Measurements from ENCODE around the gene HLA-DOA. TPM values are rescaled to one million over a fixed set of nuclear protein-coding genes. Genes with fewer than 3 reads are reported as not detected.

Gene HLA-DOA
- total and polyA plus RNA-seq, 3 experiments from 2014 or later: 6.7 to 12.0 (median 6.9) TPM

DNA sequence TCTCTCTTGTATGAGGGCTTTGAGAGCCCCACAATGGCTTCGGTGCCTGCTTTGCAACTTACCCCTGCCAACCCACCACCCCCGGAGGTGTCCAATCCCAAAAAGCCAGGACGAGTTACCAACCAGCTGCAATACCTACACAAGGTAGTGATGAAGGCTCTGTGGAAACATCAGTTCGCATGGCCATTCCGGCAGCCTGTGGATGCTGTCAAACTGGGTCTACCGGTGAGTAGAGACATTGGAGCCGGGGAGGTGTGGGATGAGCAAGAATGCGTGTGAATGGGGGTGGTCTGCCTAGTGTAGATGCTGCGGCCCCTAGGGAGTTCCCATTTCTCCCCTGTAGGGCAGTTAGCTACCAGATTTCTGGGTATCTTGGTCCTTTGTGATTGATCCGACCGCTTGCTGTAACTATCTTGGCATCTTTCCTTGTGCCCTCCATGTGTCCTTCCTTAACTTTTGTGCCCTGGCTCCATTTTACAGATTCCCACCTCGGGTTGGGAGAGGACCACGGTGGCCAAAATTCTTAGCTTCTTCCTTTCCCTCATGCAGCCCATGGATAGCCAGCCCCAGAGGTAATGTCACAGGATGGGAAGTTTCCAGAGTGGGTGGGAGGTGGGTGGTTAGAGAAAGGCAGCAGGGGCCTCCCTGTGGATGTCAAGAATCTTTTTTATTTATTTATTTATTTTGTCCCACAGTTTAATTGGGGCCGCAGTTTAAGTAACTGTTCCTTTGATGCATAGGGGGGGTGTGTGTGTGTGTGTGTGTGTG, 34.7 kb downstream of the HLA-DOA start:
- Histone ChIP-seq H3K4me3 (ENCODE audit: low read length) (peak overlapping the region; percentile 77), H3K4me1 (ENCODE audit: insufficient read depth, low read length) (peaks cover 43% of the 10 kb centered on the region), H3K27me3 (ENCODE audit: insufficient read depth, low read length, poor library complexity, severe bottlenecking) (no peaks in the 10 kb centered on the region), H3K27ac (ENCODE audit: low read depth, low read length) (peak overlapping the region; percentile 84), H3K9me3 (ENCODE audit: low read length) (no peaks in the 10 kb centered on the region), H3K36me3 (ENCODE audit: insufficient read depth, low read length) (peaks cover 59% of the 10 kb centered on the region)
- ChIA-PET CTCF (interaction anchor here (1.2 to 16.7 kb wide), 11 partner anchors 11 to 297 kb away, joined by 3 to 270 read pairs (median 6); partner anchors contain the start of genes HLA-DMA, RPS18, TAP1 and TAP2), POLR2A (interaction anchor here (0.7 to 8.8 kb wide), 12 partner anchors 10 to 136 kb away, joined by 3 to 164 read pairs (median 6); partner anchors contain the start of genes HLA-DMA, HLA-DMB, HLA-DPB1 and PSMB8)
- peaks cover 47 to 58% (median 58%) of the 10 kb centered on the region in 3 donors for H3K4me1 Mint-ChIP-seq
- H3K9me3 Mint-ChIP-seq: peaks cover 0 to 3% (median 0%) of the 10 kb centered on the region in 5 donors
- H3K4me3 Mint-ChIP-seq: peak overlapping the region; percentile 96 to 100 (median 97)
- peaks cover 32 to 97% (median 32%) of the 10 kb centered on the region in 3 donors for H3K36me3 Mint-ChIP-seq
- no peak for DNase-seq
- peak overlapping the region; percentile 85 to 100 (median 99) for H3K27ac Mint-ChIP-seq
- peaks cover 0 to 16% of the 10 kb centered on the region in 2 donors for H3K27me3 Mint-ChIP-seq

DNA sequence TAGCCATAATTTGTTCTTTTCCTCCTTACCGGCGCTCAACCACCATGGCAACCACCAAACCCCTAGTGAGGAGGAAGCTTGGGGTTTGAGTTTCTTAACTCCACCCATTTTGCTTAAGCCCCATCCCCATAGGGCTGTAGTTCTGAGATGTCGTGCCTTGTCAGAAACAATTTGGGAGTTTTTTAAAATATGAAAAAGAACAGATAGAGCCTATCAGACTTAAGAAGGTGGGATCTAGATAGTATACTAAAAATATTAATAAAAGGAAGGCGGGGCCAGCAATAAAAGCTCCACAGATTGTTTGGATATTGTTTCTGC, 35.4 kb downstream of the HLA-DOA start:
- Mint-ChIP-seq H3K4me3 (peak overlapping the region; percentile 96 to 100 (median 97)), H3K27me3 (peaks cover 0 to 19% of the 10 kb centered on the region in 2 donors), H3K4me1 (peaks cover 45 to 55% (median 52%) of the 10 kb centered on the region in 3 donors), H3K36me3 (peaks cover 32 to 92% (median 32%) of the 10 kb centered on the region in 3 donors), H3K27ac (peak overlapping the region; percentile 96 to 100 (median 99)), H3K9me3 (peaks cover 0 to 3% (median 0%) of the 10 kb centered on the region in 5 donors)
- H3K27me3 ChIP-seq (ENCODE audit: insufficient read depth, low read length, poor library complexity, severe bottlenecking): no peaks in the 10 kb centered on the region
- peak in 4 of 5 donors; percentile 27 to 66 (median 58) for DNase-seq
- ChIA-PET POLR2A (interaction anchor here (0.9 to 8.8 kb wide), 10 partner anchors 11 to 135 kb away, joined by 3 to 164 read pairs (median 30); partner anchors contain the start of genes HLA-DMA, HLA-DPB1, PSMB8 and PSMB9), CTCF (interaction anchor here (1.2 to 16.7 kb wide), 11 partner anchors 10 to 298 kb away, joined by 3 to 270 read pairs (median 6); partner anchors contain the start of genes HLA-DMA, RPS18, TAP1 and TAP2)
- peaks cover 51% of the 10 kb centered on the region for H3K36me3 ChIP-seq (ENCODE audit: insufficient read depth, low read length)
- H3K27ac ChIP-seq (ENCODE audit: low read depth, low read length): peak overlapping the region; percentile 84
- H3K4me3 ChIP-seq (ENCODE audit: low read length): peak overlapping the region; percentile 77
- H3K4me1 ChIP-seq (ENCODE audit: insufficient read depth, low read length): peaks cover 43% of the 10 kb centered on the region
- no peaks in the 10 kb centered on the region for H3K9me3 ChIP-seq (ENCODE audit: low read length)

DNA sequence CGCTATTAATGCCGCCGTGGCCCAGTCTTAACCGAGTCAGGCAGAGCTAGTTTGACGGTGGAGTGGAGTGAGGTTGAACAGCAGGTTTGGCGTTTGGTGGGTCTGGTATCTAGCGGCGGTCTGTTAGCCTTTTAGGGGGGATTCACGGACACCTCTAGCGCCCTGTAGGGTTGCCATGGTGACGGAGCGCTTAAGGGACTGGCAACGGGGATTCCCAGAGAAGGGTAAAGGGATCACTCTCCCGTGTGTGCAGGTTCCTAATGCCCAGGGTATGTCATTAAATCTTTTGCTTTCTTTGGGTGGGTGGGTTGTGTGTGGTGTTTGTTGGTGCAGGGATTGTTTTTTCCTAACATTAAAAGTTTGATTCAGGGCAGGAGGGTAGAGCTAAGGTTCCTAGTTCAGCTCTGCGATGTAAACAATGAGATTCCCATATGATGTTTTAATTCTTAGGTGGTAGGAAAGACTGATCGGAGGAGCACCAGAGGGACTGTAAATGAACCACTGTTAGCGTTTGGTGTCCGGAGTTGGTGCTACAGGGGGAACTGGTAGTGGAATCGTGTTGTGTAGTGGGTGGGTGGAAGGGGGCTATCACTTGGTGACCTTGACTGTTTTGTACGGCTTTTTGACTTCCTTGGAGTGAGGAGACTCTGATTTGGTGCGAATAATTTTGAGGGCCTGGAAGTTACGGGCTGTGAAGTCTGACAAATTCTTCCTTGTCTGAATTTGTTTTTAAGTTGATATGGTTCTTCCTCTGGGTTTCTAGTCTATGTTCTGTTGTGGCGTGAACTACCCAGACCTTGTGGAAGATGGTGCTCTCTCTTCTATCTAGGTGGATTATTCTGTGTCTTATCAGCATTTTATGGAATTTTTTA, 36.0 kb downstream of the HLA-DOA start:
- Histone ChIP-seq H3K27ac (ENCODE audit: low read depth, low read length) (peak overlapping the region; percentile 84), H3K4me1 (ENCODE audit: insufficient read depth, low read length) (peaks cover 40% of the 10 kb centered on the region), H3K36me3 (ENCODE audit: insufficient read depth, low read length) (peaks cover 46% of the 10 kb centered on the region), H3K9me3 (ENCODE audit: low read length) (no peaks in the 10 kb centered on the region), H3K4me3 (ENCODE audit: low read length) (peak overlapping the region; percentile 77), H3K27me3 (ENCODE audit: insufficient read depth, low read length, poor library complexity, severe bottlenecking) (no peaks in the 10 kb centered on the region)
- peaks cover 0 to 3% (median 0%) of the 10 kb centered on the region in 5 donors for H3K9me3 Mint-ChIP-seq
- peak overlapping the region; percentile 96 to 100 (median 99) for H3K27ac Mint-ChIP-seq
- DNase-seq: peak in 4 of 5 donors; percentile 31 to 84 (median 65)
- H3K36me3 Mint-ChIP-seq: peaks cover 30 to 88% (median 32%) of the 10 kb centered on the region in 3 donors
- ChIA-PET POLR2A (interaction anchor here (0.5 to 8.8 kb wide), 22 partner anchors 8 to 845 kb away, joined by 3 to 164 read pairs (median 10); partner anchors contain the start of genes ATF6B, HLA-DMA, HLA-DMB and HLA-DPB1), CTCF (interaction anchor here (0.7 to 16.7 kb wide), 16 partner anchors 10 to 298 kb away, joined by 3 to 270 read pairs (median 6); partner anchors contain the start of genes HLA-DMA, HLA-DMB, RPS18 and TAP1)
- peaks cover 0 to 19% of the 10 kb centered on the region in 2 donors for H3K27me3 Mint-ChIP-seq
- H3K4me3 Mint-ChIP-seq: peak overlapping the region; percentile 96 to 100 (median 97)
- H3K4me1 Mint-ChIP-seq: peaks cover 43 to 55% (median 46%) of the 10 kb centered on the region in 3 donors

DNA sequence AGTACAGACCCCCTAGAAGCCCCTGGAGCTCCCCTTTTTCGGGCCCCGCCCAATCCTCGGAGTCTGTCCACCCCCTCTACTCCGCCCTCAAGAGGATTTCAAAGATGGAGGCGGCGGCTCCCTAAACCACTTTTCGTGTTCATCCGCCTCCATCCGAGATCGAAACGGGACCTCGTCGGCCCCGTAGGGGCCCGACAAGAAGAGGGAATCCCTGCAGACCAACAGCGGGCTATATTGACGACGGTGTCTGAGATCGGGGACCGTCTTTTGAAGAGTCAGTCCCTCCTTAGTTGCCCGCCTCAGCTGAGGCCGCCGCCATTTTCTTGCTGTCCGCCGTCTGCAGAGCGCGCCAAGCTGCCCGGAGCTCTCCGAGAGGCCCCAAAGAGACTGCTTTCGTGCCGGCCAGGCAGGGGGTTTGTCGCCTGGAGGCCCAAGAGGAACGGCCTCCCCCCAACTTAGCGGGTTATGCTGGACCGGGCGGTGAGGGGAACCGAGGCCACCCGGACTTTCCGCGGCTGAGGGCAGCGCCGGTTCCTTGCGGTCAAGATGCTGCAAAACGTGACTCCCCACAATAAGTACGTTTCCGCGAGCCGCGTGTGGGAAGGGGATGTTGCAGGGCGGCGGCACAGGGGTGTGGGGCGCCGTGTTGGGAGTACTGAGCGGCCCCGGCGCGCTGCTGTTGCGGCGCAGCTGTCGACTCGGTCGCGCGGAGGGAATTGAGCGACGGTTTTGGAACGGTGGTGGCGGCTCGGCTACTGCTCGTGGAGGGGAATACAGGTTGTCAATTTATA, 36.8 kb downstream of the HLA-DOA start:
- peak overlapping the region; percentile 96 to 100 (median 99) for H3K27ac Mint-ChIP-seq
- Histone ChIP-seq H3K27ac (ENCODE audit: low read depth, low read length) (peak overlapping the region; percentile 84), H3K27me3 (ENCODE audit: insufficient read depth, low read length, poor library complexity, severe bottlenecking) (no peaks in the 10 kb centered on the region), H3K4me1 (ENCODE audit: insufficient read depth, low read length) (peaks cover 34% of the 10 kb centered on the region), H3K36me3 (ENCODE audit: insufficient read depth, low read length) (peaks cover 37% of the 10 kb centered on the region), H3K9me3 (ENCODE audit: low read length) (no peaks in the 10 kb centered on the region), H3K4me3 (ENCODE audit: low read length) (peak overlapping the region; percentile 77)
- peaks cover 0 to 19% of the 10 kb centered on the region in 2 donors for H3K27me3 Mint-ChIP-seq
- peaks cover 25 to 85% (median 25%) of the 10 kb centered on the region in 3 donors for H3K36me3 Mint-ChIP-seq
- H3K4me3 Mint-ChIP-seq: peak overlapping the region; percentile 96 to 100 (median 97)
- peak in 4 of 5 donors; percentile 51 to 75 (median 70) for DNase-seq
- peaks cover 0 to 3% (median 0%) of the 10 kb centered on the region in 5 donors for H3K9me3 Mint-ChIP-seq
- H3K4me1 Mint-ChIP-seq: peaks cover 36 to 50% (median 41%) of the 10 kb centered on the region in 3 donors
- POLR2A ChIA-PET: interaction anchor here (0.6 to 8.8 kb wide), 38 partner anchors 9 to 1001 kb away, joined by 3 to 164 read pairs (median 5); partner anchors contain the start of genes ATF6B, B3GALT4, DXO and HLA-DMA
- CTCF ChIA-PET: interaction anchor here (0.7 to 16.7 kb wide), 18 partner anchors 8 to 276 kb away, joined by 3 to 270 read pairs (median 9); partner anchors contain the start of genes HLA-DMA, HLA-DMB, PSMB9 and TAP1

DNA sequence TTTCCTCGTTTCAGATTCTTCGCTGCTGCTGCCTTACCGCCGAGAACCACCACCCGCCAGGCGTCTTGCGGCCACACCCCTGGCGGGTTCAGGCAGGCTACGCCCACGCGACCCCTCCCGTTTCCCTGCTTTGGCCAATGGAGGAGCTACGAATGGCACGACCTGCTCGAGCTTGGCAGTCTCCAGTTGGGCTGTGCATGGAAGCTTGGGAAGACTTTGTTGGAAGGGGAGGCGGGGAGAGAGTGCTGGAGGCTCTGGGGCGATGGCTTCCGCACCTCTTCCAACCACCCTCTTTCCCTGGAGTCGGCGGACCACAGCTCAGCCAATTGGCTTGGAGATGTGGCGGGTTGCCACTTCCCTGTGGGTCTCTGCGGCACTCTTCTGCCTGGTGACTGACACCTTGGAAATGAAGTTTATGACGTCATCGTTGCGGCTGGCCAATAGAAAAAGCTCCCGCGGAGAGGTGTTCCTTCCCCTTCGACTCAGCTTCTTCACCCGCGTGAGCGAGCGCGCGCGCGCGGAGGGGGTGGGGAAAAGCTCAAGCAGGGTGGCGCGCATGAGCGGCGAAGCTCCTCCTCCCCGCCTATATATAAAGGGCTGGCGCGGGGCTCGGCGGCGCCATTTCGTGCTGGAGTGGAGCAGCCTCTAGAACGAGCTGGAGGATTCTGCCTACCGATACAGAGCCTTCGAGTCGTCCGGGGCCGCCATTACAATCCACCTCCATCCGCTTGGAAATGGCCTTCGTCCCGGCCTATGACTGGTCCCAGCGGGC, 37.6 kb downstream of the HLA-DOA start:
- H3K4me3 Mint-ChIP-seq: peak overlapping the region; percentile 96 to 100 (median 97)
- Histone ChIP-seq H3K4me1 (ENCODE audit: insufficient read depth, low read length) (peaks cover 33% of the 10 kb centered on the region), H3K4me3 (ENCODE audit: low read length) (peak overlapping the region; percentile 96), H3K27ac (ENCODE audit: low read depth, low read length) (peak overlapping the region; percentile 97), H3K27me3 (ENCODE audit: insufficient read depth, low read length, poor library complexity, severe bottlenecking) (no peaks in the 10 kb centered on the region), H3K9me3 (ENCODE audit: low read length) (no peaks in the 10 kb centered on the region), H3K36me3 (ENCODE audit: insufficient read depth, low read length) (peaks cover 29% of the 10 kb centered on the region)
- ChIA-PET CTCF (interaction anchor here (0.9 to 16.7 kb wide), 18 partner anchors 9 to 419 kb away, joined by 3 to 270 read pairs (median 9); partner anchors contain the start of genes HLA-DMA, HLA-DMB, PSMB9 and TAP1), POLR2A (interaction anchor here (0.5 to 8.8 kb wide), 47 partner anchors 9 to 1573 kb away, joined by 3 to 164 read pairs (median 4); partner anchors contain the start of genes ATF6B, B3GALT4, DXO and HLA-DMA)
- peaks cover 0 to 19% of the 10 kb centered on the region in 2 donors for H3K27me3 Mint-ChIP-seq
- H3K4me1 Mint-ChIP-seq: peaks cover 37 to 50% (median 41%) of the 10 kb centered on the region in 3 donors
- H3K27ac Mint-ChIP-seq: peak overlapping the region; percentile 96 to 100 (median 99)
- peak; percentile 99 to 100 (median 100) for DNase-seq
- H3K9me3 Mint-ChIP-seq: peaks cover 0 to 3% (median 0%) of the 10 kb centered on the region in 5 donors
- H3K36me3 Mint-ChIP-seq: peaks cover 22 to 77% (median 25%) of the 10 kb centered on the region in 3 donors

DNA sequence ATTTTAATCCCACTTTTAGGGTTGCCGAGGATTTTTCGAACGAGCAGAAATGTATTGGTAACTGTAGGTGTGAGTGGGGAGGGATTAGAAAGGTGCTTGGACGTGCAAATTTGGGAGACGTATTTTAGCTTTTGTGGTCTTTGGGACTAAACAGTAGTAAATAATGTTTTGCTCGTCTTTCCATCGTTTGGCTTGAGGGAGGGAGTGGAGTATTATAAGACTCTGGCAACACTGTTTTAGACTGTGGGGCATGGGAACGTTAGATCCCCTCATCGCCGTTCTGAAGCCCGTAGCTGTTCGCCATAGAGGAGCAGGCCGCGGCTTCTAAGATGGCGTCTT, 38.2 kb downstream of the HLA-DOA start:
- POLR2A ChIA-PET: interaction anchor here (0.5 to 8.8 kb wide), 29 partner anchors 8 to 1389 kb away, joined by 3 to 164 read pairs (median 7); partner anchors contain the start of genes B3GALT4, HLA-DMA, HLA-DMB and HLA-DPB1

More for the DNA sequence above, 38.2 kb downstream of the HLA-DOA start:
- Mint-ChIP-seq H3K4me1 (peaks cover 35 to 50% (median 40%) of the 10 kb centered on the region in 3 donors), H3K4me3 (peak overlapping the region; percentile 96 to 100 (median 97)), H3K27me3 (peaks cover 0 to 19% of the 10 kb centered on the region in 2 donors), H3K9me3 (peaks cover 0 to 3% (median 0%) of the 10 kb centered on the region in 5 donors), H3K27ac (peak overlapping the region; percentile 96 to 100 (median 99)), H3K36me3 (peaks cover 19 to 72% (median 22%) of the 10 kb centered on the region in 3 donors)
- Histone ChIP-seq H3K27me3 (ENCODE audit: insufficient read depth, low read length, poor library complexity, severe bottlenecking) (no peaks in the 10 kb centered on the region), H3K4me3 (ENCODE audit: low read length) (peak overlapping the region; percentile 96), H3K36me3 (ENCODE audit: insufficient read depth, low read length) (peaks cover 24% of the 10 kb centered on the region), H3K4me1 (ENCODE audit: insufficient read depth, low read length) (peaks cover 33% of the 10 kb centered on the region), H3K27ac (ENCODE audit: low read depth, low read length) (peak overlapping the region; percentile 97), H3K9me3 (ENCODE audit: low read length) (no peaks in the 10 kb centered on the region)
- CTCF ChIA-PET: interaction anchor here (0.9 to 16.7 kb wide), 18 partner anchors 8 to 419 kb away, joined by 3 to 270 read pairs (median 9); partner anchors contain the start of genes HLA-DMA, HLA-DMB, PSMB9 and TAP1
- no peak for DNase-seq
